Ovary (tissue), 3 donors: ENCODE measurements around the gene FAM98B.

Experiments used
- CTCF ChIP-seq, 3 donors: fragments of 450-650 bp in 2 of 3; fragments of 200-600 bp in 1 of 3; IDR thresholded peaks; one replicate each; pipeline versions ENCODE4 v1.5.1 to v1.8.0; 2016 to 2022; ENCODE audit warnings: antibody characterized with exemption in 3 of 3, mild to moderate bottlenecking in 1 of 3
- POLR2A ChIP-seq: fragments of 450-650 bp; IDR thresholded peaks from one replicate; pipeline ENCODE4 v1.6.1; 2017; ENCODE audit warnings: antibody characterized with exemption, mild to moderate bottlenecking, moderate library complexity
- donor health status: DM: no; HTN: no; CAD: no.

- TF ChIP-seq CTCF (IDR thresholded peaks at IDR 0.05) (no peak), POLR2A (no peak)
These were observed 81.7 kb downstream of the FAM98B start for GRCh38 chr15:38535491-38536200.
